Measurements from ENCODE around the gene ACYP2. TPM values are rescaled to one million over a fixed set of nuclear protein-coding genes. Genes with fewer than 3 reads are reported as not detected.
A peak's percentile ranks its signal among the peaks of the same experiment; 100 is the strongest.

The ACYP2 gene
- total and polyA plus RNA-seq, 2 experiments from 2014 or later: 16.6 to 41.6 TPM

DNA sequence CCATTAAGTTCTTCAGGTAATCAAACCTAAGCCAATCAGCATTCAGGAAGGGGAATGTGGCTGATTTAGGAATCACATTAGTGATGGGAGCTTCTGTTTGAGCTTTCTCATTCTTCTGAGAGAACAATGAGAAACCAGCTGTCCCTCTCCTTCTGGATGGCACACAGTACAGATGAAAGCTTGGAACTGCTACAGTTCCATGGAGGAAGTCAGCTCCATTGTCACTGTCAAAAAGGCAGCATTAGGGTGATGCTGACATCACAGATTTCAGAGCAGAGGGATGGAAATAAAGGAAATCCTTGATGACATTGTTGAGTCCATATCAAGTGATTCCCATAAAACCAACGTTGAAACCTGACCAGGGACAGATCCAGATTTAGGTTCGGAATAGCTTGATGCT, 36.1 kb upstream of the ACYP2 start:
- Histone ChIP-seq H3K4me1 (ENCODE audit: insufficient read depth) (peaks cover 11% of the 10 kb centered on the region; the same call in 1 of the 2 replicates), H3K9me3 (ENCODE audit: low read depth) (no peaks in the 10 kb centered on the region), H3K4me2 (ENCODE audit: unreplicated experiment) (no peak overlapping the region), H3K36me3 (ENCODE audit: low read depth) (no peaks in the 10 kb centered on the region), H3K4me3 (no peak overlapping the region), H3F3A (ENCODE audit: insufficient read depth) (no peaks in the 10 kb centered on the region), H3K27ac (no peak overlapping the region), H3K9ac (no peak overlapping the region), H3K79me2 (ENCODE audit: insufficient read depth) (no peaks in the 10 kb centered on the region), H2AFZ (no peak overlapping the region), H3K9me2 (ENCODE audit: insufficient read depth) (no peaks in the 10 kb centered on the region), H3K27me3 (replicated peaks; ENCODE audit: insufficient read depth) (no peaks in the 10 kb centered on the region), H4K20me1 (ENCODE audit: insufficient read depth) (no peaks in the 10 kb centered on the region)
- TF ChIP-seq EZH2phosphoT487 (IDR thresholded peaks at IDR 0.05; ENCODE audit: insufficient read depth, low read depth) (no peak), EZH2 (IDR thresholded peaks at IDR 0.05; ENCODE audit: insufficient read depth, poor library complexity, severe bottlenecking) (no peak)
- in situ Hi-C loops (cut with MboI): no loop called here
- DNase-seq: no peak
- WGBS, 2 experiments (ENCODE audit: low coverage in 1 of 2, low lambda C conversion rate in 2 of 2, missing lambda C conversion rate in 2 of 2): 29 to 43% methylated on average over 2 of the region's 2 CpGs

DNA sequence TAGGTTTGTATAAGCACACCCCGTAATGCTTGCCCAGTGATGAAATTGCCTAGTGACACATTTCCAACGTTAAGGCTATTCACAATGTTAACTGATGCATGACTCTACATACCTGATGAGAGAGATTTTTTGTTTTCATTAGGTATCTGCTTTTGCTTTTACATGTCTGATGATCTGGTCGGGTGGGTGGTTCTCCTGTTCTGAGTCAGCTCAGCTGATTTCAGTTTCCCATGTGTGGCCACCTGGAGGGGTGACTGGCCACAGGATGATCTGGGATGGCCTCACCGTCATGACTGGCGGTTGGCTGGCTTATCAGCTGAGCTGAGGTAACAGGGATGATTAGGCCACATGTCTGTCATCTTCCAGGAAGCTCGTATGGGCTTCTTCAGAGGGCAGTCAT, 33.8 kb upstream of the ACYP2 start:
- Histone ChIP-seq H3K9me3 (ENCODE audit: low read depth) (no peaks in the 10 kb centered on the region), H3K4me1 (ENCODE audit: insufficient read depth) (peaks cover 11% of the 10 kb centered on the region; the same call in 1 of the 2 replicates), H3K27me3 (replicated peaks; ENCODE audit: insufficient read depth) (no peaks in the 10 kb centered on the region), H3K79me2 (ENCODE audit: insufficient read depth) (no peaks in the 10 kb centered on the region), H4K20me1 (ENCODE audit: insufficient read depth) (no peaks in the 10 kb centered on the region), H2AFZ (no peak overlapping the region), H3K9ac (no peak overlapping the region), H3F3A (ENCODE audit: insufficient read depth) (no peaks in the 10 kb centered on the region), H3K36me3 (ENCODE audit: low read depth) (no peaks in the 10 kb centered on the region), H3K4me2 (ENCODE audit: unreplicated experiment) (no peak overlapping the region), H3K27ac (no peak overlapping the region), H3K9me2 (ENCODE audit: insufficient read depth) (no peaks in the 10 kb centered on the region), H3K4me3 (no peak overlapping the region)
- in situ Hi-C loops (cut with MboI): no loop called here
- WGBS, 2 experiments (ENCODE audit: low coverage in 1 of 2, low lambda C conversion rate in 2 of 2, missing lambda C conversion rate in 2 of 2): 79 to 81% methylated on average over 6 of the region's 6 CpGs
- no peak for DNase-seq
- TF ChIP-seq EZH2 (IDR thresholded peaks at IDR 0.05; ENCODE audit: insufficient read depth, poor library complexity, severe bottlenecking) (no peak), EZH2phosphoT487 (IDR thresholded peaks at IDR 0.05; ENCODE audit: insufficient read depth, low read depth) (no peak)

DNA sequence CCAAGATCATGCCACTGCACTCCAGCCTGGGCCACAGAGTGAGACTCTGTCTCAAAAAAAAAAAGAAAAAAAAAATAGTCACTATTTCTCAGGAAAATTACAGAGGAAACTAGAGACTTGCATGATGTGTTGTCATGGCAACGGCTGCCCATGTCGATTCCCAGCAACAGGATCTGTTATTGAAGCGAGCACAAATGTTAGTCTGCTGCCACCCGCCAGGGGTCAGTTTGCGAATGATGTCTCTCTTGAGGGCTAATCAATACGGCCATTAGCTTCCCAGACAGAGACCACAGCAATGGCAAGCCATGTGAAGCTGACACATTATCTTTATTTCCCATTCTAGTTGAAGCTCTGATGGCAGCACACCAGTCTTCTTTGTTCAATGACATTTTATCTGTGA, 32.4 kb upstream of the ACYP2 start:
- H3K79me2 ChIP-seq (ENCODE audit: insufficient read depth): no peaks in the 10 kb centered on the region
- H3K9me3 ChIP-seq (ENCODE audit: low read depth): no peaks in the 10 kb centered on the region
- in situ Hi-C loops (cut with MboI): no loop called here
- H3K9ac ChIP-seq: no peak overlapping the region
- no peaks in the 10 kb centered on the region for H3K27me3 ChIP-seq (replicated peaks; ENCODE audit: insufficient read depth)
- H3F3A ChIP-seq (ENCODE audit: insufficient read depth): no peaks in the 10 kb centered on the region
- H4K20me1 ChIP-seq (ENCODE audit: insufficient read depth): no peaks in the 10 kb centered on the region
- H3K36me3 ChIP-seq (ENCODE audit: low read depth): no peaks in the 10 kb centered on the region
- H2AFZ ChIP-seq: no peak overlapping the region
- H3K4me1 ChIP-seq (ENCODE audit: insufficient read depth): peaks cover 11% of the 10 kb centered on the region
- H3K27ac ChIP-seq: no peak overlapping the region
- no peak for DNase-seq
- no peak overlapping the region for H3K4me2 ChIP-seq (ENCODE audit: unreplicated experiment)
- no peak overlapping the region for H3K4me3 ChIP-seq
- WGBS, 2 experiments (ENCODE audit: low coverage in 1 of 2, low lambda C conversion rate in 2 of 2, missing lambda C conversion rate in 2 of 2): 77 to 78% methylated on average over 6 of the region's 6 CpGs
- TF ChIP-seq EZH2 (IDR thresholded peaks at IDR 0.05; ENCODE audit: insufficient read depth, poor library complexity, severe bottlenecking) (no peak), EZH2phosphoT487 (IDR thresholded peaks at IDR 0.05; ENCODE audit: insufficient read depth, low read depth) (no peak)
- H3K9me2 ChIP-seq (ENCODE audit: insufficient read depth): no peaks in the 10 kb centered on the region

DNA sequence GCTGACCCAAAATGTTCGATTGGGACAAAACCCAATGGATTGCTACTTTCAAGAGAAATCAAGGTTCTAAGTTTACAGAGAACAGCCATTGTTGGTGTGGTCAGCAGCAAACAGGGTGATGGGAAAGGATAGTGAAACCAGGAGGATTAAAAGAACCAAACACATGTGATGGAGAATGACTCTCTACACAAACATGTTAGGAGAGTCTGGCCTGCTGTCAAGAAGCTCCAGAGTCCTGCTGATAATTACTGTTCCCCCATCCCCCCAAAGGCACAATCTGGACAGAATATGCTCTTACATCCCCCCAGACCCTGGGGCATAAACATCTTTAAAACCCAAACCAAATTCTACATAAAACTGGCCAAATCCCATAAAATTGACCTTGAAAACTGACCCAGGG, 32.0 kb upstream of the ACYP2 start:
- Histone ChIP-seq H3K79me2 (ENCODE audit: insufficient read depth) (no peaks in the 10 kb centered on the region), H3F3A (ENCODE audit: insufficient read depth) (no peaks in the 10 kb centered on the region), H3K4me1 (ENCODE audit: insufficient read depth) (peaks cover 11% of the 10 kb centered on the region), H3K27me3 (replicated peaks; ENCODE audit: insufficient read depth) (no peaks in the 10 kb centered on the region), H3K36me3 (ENCODE audit: low read depth) (no peaks in the 10 kb centered on the region), H3K4me3 (no peak overlapping the region), H3K27ac (no peak overlapping the region), H3K9me2 (ENCODE audit: insufficient read depth) (no peaks in the 10 kb centered on the region), H2AFZ (no peak overlapping the region), H3K9me3 (ENCODE audit: low read depth) (no peaks in the 10 kb centered on the region), H4K20me1 (ENCODE audit: insufficient read depth) (no peaks in the 10 kb centered on the region), H3K9ac (no peak overlapping the region), H3K4me2 (ENCODE audit: unreplicated experiment) (no peak overlapping the region)
- peak; percentile 43 for DNase-seq
- 91 to 95% methylated on average over 1 of the region's 1 CpG for WGBS, 2 experiments (ENCODE audit: low coverage in 1 of 2, low lambda C conversion rate in 2 of 2, missing lambda C conversion rate in 2 of 2)
- TF ChIP-seq EZH2 (IDR thresholded peaks at IDR 0.05; ENCODE audit: insufficient read depth, poor library complexity, severe bottlenecking) (no peak), EZH2phosphoT487 (IDR thresholded peaks at IDR 0.05; ENCODE audit: insufficient read depth, low read depth) (no peak)
- in situ Hi-C loops (cut with MboI): no loop called here

DNA sequence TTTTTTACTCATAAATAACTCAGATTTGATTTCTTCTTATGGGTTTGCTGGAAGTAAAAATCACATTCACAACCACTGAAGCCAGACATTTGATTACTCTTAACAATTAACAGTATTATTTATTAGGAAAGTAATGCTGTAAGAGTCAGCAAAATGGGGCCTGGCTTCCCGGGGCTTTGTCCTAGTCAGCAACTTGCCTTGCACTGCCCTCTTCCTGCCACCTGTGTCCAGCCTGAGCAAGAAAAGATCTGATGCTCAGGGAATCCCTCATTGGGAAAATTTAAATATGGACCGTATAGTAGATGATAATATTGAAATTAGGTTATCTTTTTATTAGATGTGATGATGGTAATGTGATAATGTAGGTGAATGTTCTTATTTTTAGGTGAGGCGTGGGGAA, 30.8 kb upstream of the ACYP2 start:
- 66 to 75% methylated on average over 3 of the region's 3 CpGs for WGBS, 2 experiments (ENCODE audit: low coverage in 1 of 2, low lambda C conversion rate in 2 of 2, missing lambda C conversion rate in 2 of 2)

More for the DNA sequence above, 30.8 kb upstream of the ACYP2 start:
- peak; percentile 39 for DNase-seq
- Histone ChIP-seq H3K4me3 (no peak overlapping the region), H3K9me2 (ENCODE audit: insufficient read depth) (no peaks in the 10 kb centered on the region), H4K20me1 (ENCODE audit: insufficient read depth) (no peaks in the 10 kb centered on the region), H3K27ac (no peak overlapping the region), H3K4me2 (ENCODE audit: unreplicated experiment) (no peak overlapping the region), H3K9ac (no peak overlapping the region), H3K9me3 (ENCODE audit: low read depth) (no peaks in the 10 kb centered on the region), H3F3A (ENCODE audit: insufficient read depth) (no peaks in the 10 kb centered on the region), H3K36me3 (ENCODE audit: low read depth) (no peaks in the 10 kb centered on the region), H3K27me3 (replicated peaks; ENCODE audit: insufficient read depth) (no peaks in the 10 kb centered on the region), H3K4me1 (ENCODE audit: insufficient read depth) (peaks cover 11% of the 10 kb centered on the region), H3K79me2 (ENCODE audit: insufficient read depth) (no peaks in the 10 kb centered on the region), H2AFZ (no peak overlapping the region)
- TF ChIP-seq EZH2 (IDR thresholded peaks at IDR 0.05; ENCODE audit: insufficient read depth, poor library complexity, severe bottlenecking): no peak
- no peak for TF ChIP-seq EZH2phosphoT487 (IDR thresholded peaks at IDR 0.05; ENCODE audit: insufficient read depth, low read depth)
- in situ Hi-C loops (cut with MboI): no loop called here

All from GM23248 (cell line).